HCT116 (cell line): ENCODE measurements around the gene LDB2. TPM values are rescaled to one million over a fixed set of nuclear protein-coding genes. Genes with fewer than 3 reads are reported as not detected.

Experiments used
- ATAC-seq: fragments of 200-7000 bp; cut with Tn5 transposase; 2 replicates; pipeline ENCODE4 v1.9.1; 2020; ENCODE audit warnings: mild to moderate bottlenecking, moderate library complexity
- BruUV-seq: library from RNA; stranded (reverse); fragments of 400-500 nt; replicated peaks from 2 replicates; lab custom pipeline; 2021; lab: Mats Ljungman, UMichigan
- CTCF ChIA-PET: fragments of 300-600 bp; sonication (Branson Sonifier 250); formaldehyde crosslinking; loops from one replicate; lab custom pipeline; 2021; ENCODE audit warnings: antibody characterized with exemption; lab: Charles Lee
- POLR2A ChIA-PET: fragments of 300-600, 350-600 bp; sonication (Branson Sonifier 250); formaldehyde crosslinking; loops from one replicate; lab custom pipeline; 2021; ENCODE audit warnings: antibody characterized with exemption; lab: Charles Lee
- RAD21 ChIA-PET, 2 experiments: fragments of 300-600 bp; sonication (Branson Sonifier 250); formaldehyde crosslinking; loops; one replicate each; lab custom pipeline; 2023; ENCODE audit warnings: low total read pairs in 2 of 2; ENCODE audit not compliant: uncharacterized antibody in 2 of 2, unreplicated experiment in 2 of 2, low non-redundant PET in 1 of 2; lab: Charles Lee
- DNase-seq: peaks from one replicate; pipeline ENCODE4 v3.0.0-alpha.2; 2010; ENCODE audit warnings: low read depth, low spot score
- H2AFZ ChIP-seq: fragments of 200-600 bp; shearing (Covaris generic), sonication (generic); 2 replicates; pipeline ENCODE4 v1.6.1; 2017; ENCODE audit warnings: low read depth, mixed run types, mixed read lengths, antibody characterized with exemption, low read length; ENCODE audit not compliant: poor library complexity, severe bottlenecking
- H3K27ac ChIP-seq: 2 replicates; pipeline ENCODE4 v1.5.1; 2012; ENCODE audit warnings: low read depth, low read length
- H3K27me3 ChIP-seq: fragments of 200-600 bp; sonication (generic); 2 replicates; pipeline ENCODE4 v1.6.1; 2016; ENCODE audit warnings: mixed run types, low read length, mixed read lengths; ENCODE audit not compliant: insufficient read depth
- H3K36me3 ChIP-seq, 2 experiments: fragments of 200-500 bp in 1 of 2; fragments of 200-600 bp in 1 of 2; sonication (Bioruptor generic) in 1 of 2; sonication (generic) in 1 of 2; 2 replicates each; pipeline versions ENCODE4 v1.5.1 to v1.6.1; 2014 to 2016; ENCODE audit warnings: low read length in 2 of 2, inconsistent platforms in 1 of 2, mixed read lengths in 1 of 2, mixed run types in 1 of 2; ENCODE audit not compliant: insufficient read depth in 2 of 2, control insufficient read depth in 1 of 2
- H3K4me1 ChIP-seq, 2 experiments: fragments of 200-600 bp in 1 of 2; sonication (generic) in 1 of 2; 2 replicates each; pipeline versions ENCODE4 v1.5.1 to v1.6.1; 2012 to 2017; ENCODE audit warnings: low read length in 2 of 2, inconsistent platforms in 1 of 2, mild to moderate bottlenecking in 1 of 2, mixed read lengths in 1 of 2, mixed run types in 1 of 2, moderate library complexity in 1 of 2; ENCODE audit not compliant: insufficient read depth in 2 of 2, control insufficient read depth in 1 of 2
- H3K4me2 ChIP-seq: fragments of 200-600 bp; sonication (generic); 2 replicates; pipeline ENCODE4 v1.6.1; 2017; ENCODE audit warnings: mixed run types, low read length, mixed read lengths
- H3K4me3 ChIP-seq, 2 experiments: fragments of 200-600 bp in 1 of 2; sonication (generic) in 1 of 2; replicated peaks in 1 of 2; 2 replicates each; pipeline ENCODE4 v1.5.1; 2011 to 2016; ENCODE audit warnings: low read length in 2 of 2, control low read depth in 1 of 2, low read depth in 1 of 2, mild to moderate bottlenecking in 1 of 2, mixed read lengths in 1 of 2, mixed run types in 1 of 2
- H3K79me2 ChIP-seq: fragments of 200-600 bp; sonication (generic); 2 replicates; pipeline ENCODE4 v1.6.1; 2017; ENCODE audit warnings: mild to moderate bottlenecking, mixed run types, low read length, moderate library complexity, mixed read lengths; ENCODE audit not compliant: insufficient read depth
- H3K9ac ChIP-seq: fragments of 200-600 bp; sonication (generic); 2 replicates; pipeline ENCODE4 v1.6.1; 2016; ENCODE audit warnings: low read length, mixed read lengths
- H3K9me2 ChIP-seq: fragments of 200-600 bp; sonication (generic), shearing (Covaris generic); 2 replicates; pipeline ENCODE4 v1.6.1; 2017; ENCODE audit warnings: mixed run types, mild to moderate bottlenecking, moderate library complexity; ENCODE audit not compliant: insufficient read depth
- H3K9me3 ChIP-seq, 2 experiments: fragments of 200-500 bp in 1 of 2; fragments of 200-600 bp in 1 of 2; sonication (Bioruptor generic) in 1 of 2; sonication (generic) in 1 of 2; 2 replicates each; pipeline ENCODE4 v1.6.1; 2014 to 2017; ENCODE audit warnings: low read length in 2 of 2, mixed read lengths in 2 of 2, inconsistent platforms in 1 of 2, low read depth in 1 of 2, mild to moderate bottlenecking in 1 of 2, mixed run types in 1 of 2, moderate library complexity in 1 of 2; ENCODE audit not compliant: control insufficient read depth in 1 of 2, insufficient read depth in 1 of 2
- H4K20me1 ChIP-seq: fragments of 200-600 bp; sonication (generic), shearing (Covaris generic); 2 replicates; pipeline ENCODE4 v1.6.1; 2017; ENCODE audit warnings: mixed run types, mild to moderate bottlenecking, moderate library complexity; ENCODE audit not compliant: insufficient read depth
- CBX3 ChIP-seq: IDR thresholded peaks from 2 replicates; pipeline ENCODE4 v1.6.1; 2012; ENCODE audit warnings: low read depth
- ELF1 ChIP-seq: IDR thresholded peaks from 2 replicates; pipeline ENCODE4 v1.6.1; 2012; ENCODE audit warnings: low read depth, borderline replicate concordance
- EZH2 ChIP-seq: fragments of 200-600 bp; sonication (generic); IDR thresholded peaks from 2 replicates; pipeline ENCODE4 v1.6.1; 2017; ENCODE audit warnings: antibody characterized with exemption, mixed run types
- FOSL1 ChIP-seq: IDR thresholded peaks from 2 replicates; pipeline ENCODE4 v1.6.1; 2012; ENCODE audit warnings: low read depth
- JUND ChIP-seq: IDR thresholded peaks from 2 replicates; pipeline ENCODE4 v1.6.1; 2012
- POLR2A ChIP-seq: IDR thresholded peaks from 2 replicates; pipeline ENCODE4 v1.7.0; 2011; ENCODE audit warnings: borderline replicate concordance; ENCODE audit not compliant: insufficient read depth, insufficient read length; ENCODE audit errors: extremely low read depth
- POLR2AphosphoS5 ChIP-seq: IDR thresholded peaks from 2 replicates; pipeline ENCODE4 v1.6.1; 2011; ENCODE audit warnings: mild to moderate bottlenecking, low read depth, low read length, moderate library complexity
- RAD21 ChIP-seq: IDR thresholded peaks from 2 replicates; pipeline ENCODE4 v1.6.1; 2012; ENCODE audit warnings: low read depth, mild to moderate bottlenecking
- SIN3A ChIP-seq: IDR thresholded peaks from 2 replicates; pipeline ENCODE4 v1.6.1; 2012; ENCODE audit warnings: low read depth
- SP1 ChIP-seq: IDR thresholded peaks from 2 replicates; pipeline ENCODE4 v1.6.1; 2012; ENCODE audit warnings: low read depth
- SRF ChIP-seq: IDR thresholded peaks from 2 replicates; pipeline ENCODE4 v1.6.1; 2012; ENCODE audit warnings: low read depth
- YY1 ChIP-seq: IDR thresholded peaks from 2 replicates; pipeline ENCODE4 v1.6.1; 2011; ENCODE audit warnings: low read length, low read depth, moderate library complexity, mild to moderate bottlenecking; ENCODE audit not compliant: insufficient replicate concordance; ENCODE audit errors: extremely low read depth
- ZNF274 ChIP-seq: fragments of 200-500 bp; sonication (Bioruptor generic); IDR thresholded peaks from 2 replicates; pipeline ENCODE4 v1.6.1; 2014; ENCODE audit warnings: mild to moderate bottlenecking, low read depth, low read length, inconsistent platforms
- intact Hi-C: fragments of 100-400 bp; cut with micrococcal nuclease; formaldehyde crosslinking; loops from 2 replicates; pipeline ENCODE4 v1.10.0; 2022
- total RNA-seq: library from RNA; stranded (reverse); gene quantifications from one replicate; pipeline ENCODE4 v1.2.1, GENCODE V29; 2021; ENCODE audit not compliant: unreplicated experiment
- TF ChIP-seq, protein P1 (sequence below): IDR thresholded peaks from 2 replicates; pipeline ENCODE4 v1.6.1; 2012; ENCODE audit warnings: low read depth
- TF ChIP-seq, protein P2 (sequence below): IDR thresholded peaks from 2 replicates; pipeline ENCODE4 v1.6.1; 2012
- TF ChIP-seq, protein P3 (sequence below): IDR thresholded peaks from 2 replicates; pipeline ENCODE4 v1.6.1; 2012
- TF ChIP-seq, protein P4 (sequence below), 3 experiments: fragments of 200-600 bp in 1 of 3; sonication (generic) in 1 of 3; IDR thresholded peaks in 2 of 3; conservative IDR thresholded peaks in 1 of 3; 2 replicates each; pipeline ENCODE4 v1.5.1; 2012 to 2017; ENCODE audit warnings: low read depth in 2 of 3, low read length in 2 of 3, antibody characterized with exemption in 1 of 3, borderline replicate concordance in 1 of 3, control low read depth in 1 of 3, mild to moderate bottlenecking in 1 of 3, mixed read lengths in 1 of 3, mixed run types in 1 of 3, moderate library complexity in 1 of 3; ENCODE audit not compliant: insufficient read depth in 1 of 3

The LDB2 gene
- total RNA-seq, 1 experiment from 2014 or later = 0.12 TPM

DNA sequence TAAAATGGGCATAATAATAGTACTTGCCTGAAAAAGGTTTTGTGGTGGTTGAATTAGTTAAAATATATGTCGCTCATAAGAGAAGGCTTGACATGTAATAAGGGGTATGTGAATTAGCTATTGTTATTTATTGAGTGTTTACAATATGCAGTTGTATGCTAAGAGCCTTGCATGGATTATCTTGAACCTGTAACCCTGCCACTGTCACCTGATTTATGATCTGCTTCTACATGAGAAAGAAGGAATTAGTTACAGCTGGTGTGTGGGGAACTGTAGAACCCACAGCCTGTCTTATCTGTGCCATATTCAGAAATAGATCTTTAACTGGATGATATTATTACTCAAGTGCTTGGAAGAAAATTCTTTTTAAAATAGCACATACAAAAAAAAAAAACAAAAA lies 227.7 kb downstream of the LDB2 start:
- intact Hi-C loops = no loop called here
- H3K27ac ChIP-seq = no peak overlapping the region
- ChIA-PET RAD21 (no interaction called here), POLR2A (no interaction called here), CTCF (no interaction called here)
- no peak overlapping the region for H3K9ac ChIP-seq
- H3K27me3 ChIP-seq = no peaks in the 10 kb centered on the region
- H3K4me3 ChIP-seq = no peak overlapping the region
- BruUV-seq = no TSS peak
- TF ChIP-seq POLR2A (no peak), POLR2AphosphoS5 (no peak)
- H3K36me3 ChIP-seq = no peaks in the 10 kb centered on the region
- H2AFZ ChIP-seq = no peak overlapping the region
- DNase-seq = no peak
- no peaks in the 10 kb centered on the region for H3K4me1 ChIP-seq
- H4K20me1 ChIP-seq = no peaks in the 10 kb centered on the region
- no peaks in the 10 kb centered on the region for H3K79me2 ChIP-seq
- H3K9me2 ChIP-seq = no peaks in the 10 kb centered on the region
- H3K4me2 ChIP-seq = no peak overlapping the region
- ATAC-seq = no peak
- H3K9me3 ChIP-seq = no peaks in the 10 kb centered on the region

DNA sequence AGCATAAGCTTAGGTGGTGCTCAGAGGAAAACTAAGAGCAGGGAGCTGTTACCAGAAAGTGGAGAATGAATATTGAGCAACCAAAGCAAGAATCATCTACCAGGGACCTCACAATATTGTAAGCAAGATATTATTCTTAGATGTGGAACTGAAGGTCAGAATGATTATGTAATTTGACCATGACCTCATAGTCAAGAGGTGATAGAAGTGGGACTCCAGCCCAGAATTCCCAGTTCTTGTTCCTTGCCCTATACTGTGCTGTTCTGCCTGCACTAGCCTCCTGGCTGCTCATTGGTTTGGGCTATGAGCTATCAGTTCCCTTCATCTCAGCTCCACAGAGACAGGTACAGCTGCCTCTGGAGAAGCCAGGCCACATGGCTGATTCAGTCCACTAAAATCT lies 229.4 kb downstream of the LDB2 start:
- Histone ChIP-seq H2AFZ (no peak overlapping the region), H3K4me2 (no peak overlapping the region), H4K20me1 (no peaks in the 10 kb centered on the region), H3K9ac (no peak overlapping the region), H3K9me3 (no peaks in the 10 kb centered on the region), H3K79me2 (no peaks in the 10 kb centered on the region), H3K4me3 (no peak overlapping the region), H3K36me3 (no peaks in the 10 kb centered on the region), H3K27ac (no peak overlapping the region), H3K27me3 (no peaks in the 10 kb centered on the region), H3K9me2 (no peaks in the 10 kb centered on the region), H3K4me1 (no peaks in the 10 kb centered on the region)
- BruUV-seq = no TSS peak
- intact Hi-C loops = no loop called here
- RAD21 ChIA-PET = no interaction called here
- no peak for DNase-seq
- CTCF ChIA-PET = no interaction called here
- POLR2A ChIA-PET = no interaction called here
- no peak for ATAC-seq
- no peak for TF ChIP-seq JUND
- no peak for TF ChIP-seq CBX3
- no peak for TF ChIP-seq POLR2A
- TF ChIP-seq, protein P1, sequence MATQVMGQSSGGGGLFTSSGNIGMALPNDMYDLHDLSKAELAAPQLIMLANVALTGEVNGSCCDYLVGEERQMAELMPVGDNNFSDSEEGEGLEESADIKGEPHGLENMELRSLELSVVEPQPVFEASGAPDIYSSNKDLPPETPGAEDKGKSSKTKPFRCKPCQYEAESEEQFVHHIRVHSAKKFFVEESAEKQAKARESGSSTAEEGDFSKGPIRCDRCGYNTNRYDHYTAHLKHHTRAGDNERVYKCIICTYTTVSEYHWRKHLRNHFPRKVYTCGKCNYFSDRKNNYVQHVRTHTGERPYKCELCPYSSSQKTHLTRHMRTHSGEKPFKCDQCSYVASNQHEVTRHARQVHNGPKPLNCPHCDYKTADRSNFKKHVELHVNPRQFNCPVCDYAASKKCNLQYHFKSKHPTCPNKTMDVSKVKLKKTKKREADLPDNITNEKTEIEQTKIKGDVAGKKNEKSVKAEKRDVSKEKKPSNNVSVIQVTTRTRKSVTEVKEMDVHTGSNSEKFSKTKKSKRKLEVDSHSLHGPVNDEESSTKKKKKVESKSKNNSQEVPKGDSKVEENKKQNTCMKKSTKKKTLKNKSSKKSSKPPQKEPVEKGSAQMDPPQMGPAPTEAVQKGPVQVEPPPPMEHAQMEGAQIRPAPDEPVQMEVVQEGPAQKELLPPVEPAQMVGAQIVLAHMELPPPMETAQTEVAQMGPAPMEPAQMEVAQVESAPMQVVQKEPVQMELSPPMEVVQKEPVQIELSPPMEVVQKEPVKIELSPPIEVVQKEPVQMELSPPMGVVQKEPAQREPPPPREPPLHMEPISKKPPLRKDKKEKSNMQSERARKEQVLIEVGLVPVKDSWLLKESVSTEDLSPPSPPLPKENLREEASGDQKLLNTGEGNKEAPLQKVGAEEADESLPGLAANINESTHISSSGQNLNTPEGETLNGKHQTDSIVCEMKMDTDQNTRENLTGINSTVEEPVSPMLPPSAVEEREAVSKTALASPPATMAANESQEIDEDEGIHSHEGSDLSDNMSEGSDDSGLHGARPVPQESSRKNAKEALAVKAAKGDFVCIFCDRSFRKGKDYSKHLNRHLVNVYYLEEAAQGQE = no peak
- TF ChIP-seq ELF1 = no peak
- no peak for TF ChIP-seq SP1
- TF ChIP-seq ZNF274 = no peak
- TF ChIP-seq, protein P2, sequence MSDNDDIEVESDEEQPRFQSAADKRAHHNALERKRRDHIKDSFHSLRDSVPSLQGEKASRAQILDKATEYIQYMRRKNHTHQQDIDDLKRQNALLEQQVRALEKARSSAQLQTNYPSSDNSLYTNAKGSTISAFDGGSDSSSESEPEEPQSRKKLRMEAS = no peak
- TF ChIP-seq SRF = no peak
- no peak for TF ChIP-seq POLR2AphosphoS5
- TF ChIP-seq, protein P3, sequence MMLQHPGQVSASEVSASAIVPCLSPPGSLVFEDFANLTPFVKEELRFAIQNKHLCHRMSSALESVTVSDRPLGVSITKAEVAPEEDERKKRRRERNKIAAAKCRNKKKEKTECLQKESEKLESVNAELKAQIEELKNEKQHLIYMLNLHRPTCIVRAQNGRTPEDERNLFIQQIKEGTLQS = no peak
- TF ChIP-seq YY1 = no peak
- TF ChIP-seq SIN3A = no peak
- no peak for TF ChIP-seq RAD21
- TF ChIP-seq EZH2 = no peak
- TF ChIP-seq, protein P4, sequence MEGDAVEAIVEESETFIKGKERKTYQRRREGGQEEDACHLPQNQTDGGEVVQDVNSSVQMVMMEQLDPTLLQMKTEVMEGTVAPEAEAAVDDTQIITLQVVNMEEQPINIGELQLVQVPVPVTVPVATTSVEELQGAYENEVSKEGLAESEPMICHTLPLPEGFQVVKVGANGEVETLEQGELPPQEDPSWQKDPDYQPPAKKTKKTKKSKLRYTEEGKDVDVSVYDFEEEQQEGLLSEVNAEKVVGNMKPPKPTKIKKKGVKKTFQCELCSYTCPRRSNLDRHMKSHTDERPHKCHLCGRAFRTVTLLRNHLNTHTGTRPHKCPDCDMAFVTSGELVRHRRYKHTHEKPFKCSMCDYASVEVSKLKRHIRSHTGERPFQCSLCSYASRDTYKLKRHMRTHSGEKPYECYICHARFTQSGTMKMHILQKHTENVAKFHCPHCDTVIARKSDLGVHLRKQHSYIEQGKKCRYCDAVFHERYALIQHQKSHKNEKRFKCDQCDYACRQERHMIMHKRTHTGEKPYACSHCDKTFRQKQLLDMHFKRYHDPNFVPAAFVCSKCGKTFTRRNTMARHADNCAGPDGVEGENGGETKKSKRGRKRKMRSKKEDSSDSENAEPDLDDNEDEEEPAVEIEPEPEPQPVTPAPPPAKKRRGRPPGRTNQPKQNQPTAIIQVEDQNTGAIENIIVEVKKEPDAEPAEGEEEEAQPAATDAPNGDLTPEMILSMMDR (IDR thresholded peaks at IDR 0.05 in 2 of 3, conservative IDR thresholded peaks at IDR 0.05 in 1 of 3; ENCODE audit: borderline replicate concordance in 1 of 3, insufficient read depth in 1 of 3, low read depth in 2 of 3, low read length in 2 of 3) = no peak
- TF ChIP-seq FOSL1 = no peak
